Measurements from ENCODE around the gene TMEM256.

TMEM256 gene

DNA sequence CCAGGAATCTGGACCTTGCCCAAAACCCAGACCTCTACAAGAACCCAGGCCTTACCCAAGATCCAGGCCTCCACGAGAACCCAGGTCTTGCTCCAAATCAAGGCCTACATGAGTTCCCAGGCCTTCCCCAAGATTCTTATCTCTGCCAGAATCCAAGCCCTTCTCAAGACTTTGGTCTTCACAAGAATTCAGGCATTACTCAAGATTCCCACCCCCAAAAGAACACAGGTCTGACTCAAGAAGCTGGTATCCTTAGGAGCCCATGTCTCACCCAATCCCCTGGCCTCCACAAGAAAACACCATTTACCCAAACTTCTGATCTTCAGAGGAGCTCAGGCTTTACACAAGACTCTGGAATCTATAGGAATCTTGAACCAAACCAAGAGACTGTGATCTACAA, 27.3 kb upstream of the TMEM256 start:
- H3K36me3 ChIP-seq (ENCODE audit: insufficient read depth): no peaks in the 10 kb centered on the region
- no peak overlapping the region for H3K4me2 ChIP-seq
- H3K9ac ChIP-seq: no peak overlapping the region
- H3K4me3 ChIP-seq (IDR thresholded peaks at IDR 0.05; ENCODE audit: insufficient read depth, low read depth, low read length): no peak overlapping the region
- H3K27me3 ChIP-seq (ENCODE audit: insufficient read depth, low read depth): no peaks in the 10 kb centered on the region
- no peaks in the 10 kb centered on the region for H4K20me1 ChIP-seq (ENCODE audit: insufficient read depth)
- TF ChIP-seq, protein P1, sequence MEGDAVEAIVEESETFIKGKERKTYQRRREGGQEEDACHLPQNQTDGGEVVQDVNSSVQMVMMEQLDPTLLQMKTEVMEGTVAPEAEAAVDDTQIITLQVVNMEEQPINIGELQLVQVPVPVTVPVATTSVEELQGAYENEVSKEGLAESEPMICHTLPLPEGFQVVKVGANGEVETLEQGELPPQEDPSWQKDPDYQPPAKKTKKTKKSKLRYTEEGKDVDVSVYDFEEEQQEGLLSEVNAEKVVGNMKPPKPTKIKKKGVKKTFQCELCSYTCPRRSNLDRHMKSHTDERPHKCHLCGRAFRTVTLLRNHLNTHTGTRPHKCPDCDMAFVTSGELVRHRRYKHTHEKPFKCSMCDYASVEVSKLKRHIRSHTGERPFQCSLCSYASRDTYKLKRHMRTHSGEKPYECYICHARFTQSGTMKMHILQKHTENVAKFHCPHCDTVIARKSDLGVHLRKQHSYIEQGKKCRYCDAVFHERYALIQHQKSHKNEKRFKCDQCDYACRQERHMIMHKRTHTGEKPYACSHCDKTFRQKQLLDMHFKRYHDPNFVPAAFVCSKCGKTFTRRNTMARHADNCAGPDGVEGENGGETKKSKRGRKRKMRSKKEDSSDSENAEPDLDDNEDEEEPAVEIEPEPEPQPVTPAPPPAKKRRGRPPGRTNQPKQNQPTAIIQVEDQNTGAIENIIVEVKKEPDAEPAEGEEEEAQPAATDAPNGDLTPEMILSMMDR (conservative IDR thresholded peaks at IDR 0.05; ENCODE audit: low read depth, low read length): no peak
- H3K4me1 ChIP-seq (ENCODE audit: low read depth, poor library complexity, severe bottlenecking): no peaks in the 10 kb centered on the region
- H3K79me2 ChIP-seq (ENCODE audit: insufficient read depth, low read depth): no peaks in the 10 kb centered on the region
- H3K27ac ChIP-seq: no peak overlapping the region
- no peak overlapping the region for H2AFZ ChIP-seq (ENCODE audit: low read depth)

DNA sequence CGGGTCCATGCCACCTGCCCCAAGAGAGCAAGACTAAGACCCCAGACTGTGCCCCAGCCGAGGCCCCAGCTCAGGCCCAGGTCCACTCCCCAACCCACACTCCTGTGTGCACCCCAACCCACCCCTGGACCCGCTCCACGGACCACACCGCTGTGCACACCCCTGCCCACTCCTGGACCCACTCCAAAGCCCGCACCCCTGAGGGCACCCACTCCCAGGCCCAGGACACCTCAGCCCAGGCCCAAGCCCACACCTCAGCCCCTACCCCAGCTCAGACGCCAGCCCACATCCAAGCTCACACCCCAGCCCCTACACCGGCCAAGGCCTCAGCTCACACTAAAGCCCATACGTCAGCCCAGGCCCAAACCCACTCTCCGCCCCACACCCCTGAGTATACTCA, 25.8 kb upstream of the TMEM256 start:
- no peaks in the 10 kb centered on the region for H3K36me3 ChIP-seq (ENCODE audit: insufficient read depth)
- TF ChIP-seq, protein P1 (conservative IDR thresholded peaks at IDR 0.05; ENCODE audit: low read depth, low read length): no peak
- no peak overlapping the region for H3K9ac ChIP-seq
- no peak overlapping the region for H2AFZ ChIP-seq (ENCODE audit: low read depth)
- no peak overlapping the region for H3K4me3 ChIP-seq (IDR thresholded peaks at IDR 0.05; ENCODE audit: insufficient read depth, low read depth, low read length)
- no peaks in the 10 kb centered on the region for H3K4me1 ChIP-seq (ENCODE audit: low read depth, poor library complexity, severe bottlenecking)
- H3K79me2 ChIP-seq (ENCODE audit: insufficient read depth, low read depth): no peaks in the 10 kb centered on the region
- no peaks in the 10 kb centered on the region for H4K20me1 ChIP-seq (ENCODE audit: insufficient read depth)
- no peak overlapping the region for H3K27ac ChIP-seq
- no peaks in the 10 kb centered on the region for H3K27me3 ChIP-seq (ENCODE audit: insufficient read depth, low read depth)
- no peak overlapping the region for H3K4me2 ChIP-seq

DNA sequence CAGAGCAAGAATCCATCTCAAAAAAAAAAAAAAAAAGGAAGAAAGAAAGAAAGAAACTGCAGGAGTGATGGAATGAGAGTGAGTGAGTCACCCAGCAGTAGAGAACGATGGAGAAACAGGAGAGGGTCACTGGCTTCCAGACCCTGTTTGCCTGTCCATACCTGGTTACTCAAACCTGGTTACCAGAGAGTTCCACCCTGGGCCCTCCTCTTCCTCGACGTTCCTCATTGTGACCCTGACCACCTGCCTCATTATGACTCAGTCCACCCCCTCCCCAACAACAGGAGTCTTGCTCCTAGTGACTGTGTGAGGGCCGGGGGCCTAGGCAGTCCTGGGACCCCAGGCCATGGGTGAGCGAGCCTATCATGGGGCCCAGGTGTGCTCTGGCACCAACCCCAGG, 24.7 kb upstream of the TMEM256 start, which contains the start of gene SPEM3:
Gene SPEM3, plus strand, starts transcription at position 301 of the 400 bp plus-strand sequence. Its CDS starts 46 bp downstream, at position 347.
- Histone ChIP-seq H3K27me3 (ENCODE audit: insufficient read depth, low read depth) (no peaks in the 10 kb centered on the region), H3K4me1 (ENCODE audit: low read depth, poor library complexity, severe bottlenecking) (no peaks in the 10 kb centered on the region), H3K36me3 (ENCODE audit: insufficient read depth) (no peaks in the 10 kb centered on the region), H4K20me1 (ENCODE audit: insufficient read depth) (no peaks in the 10 kb centered on the region), H3K4me2 (no peak within 1 kb of the TSS), H2AFZ (ENCODE audit: low read depth) (no peak within 1 kb of the TSS), H3K9ac (no peak within 1 kb of the TSS), H3K79me2 (ENCODE audit: insufficient read depth, low read depth) (no peaks in the 10 kb centered on the region), H3K27ac (no peak within 1 kb of the TSS), H3K4me3 (IDR thresholded peaks at IDR 0.05; ENCODE audit: insufficient read depth, low read depth, low read length) (no peak within 1 kb of the TSS)
- TF ChIP-seq, protein P1 (conservative IDR thresholded peaks at IDR 0.05; ENCODE audit: low read depth, low read length): no peak

DNA sequence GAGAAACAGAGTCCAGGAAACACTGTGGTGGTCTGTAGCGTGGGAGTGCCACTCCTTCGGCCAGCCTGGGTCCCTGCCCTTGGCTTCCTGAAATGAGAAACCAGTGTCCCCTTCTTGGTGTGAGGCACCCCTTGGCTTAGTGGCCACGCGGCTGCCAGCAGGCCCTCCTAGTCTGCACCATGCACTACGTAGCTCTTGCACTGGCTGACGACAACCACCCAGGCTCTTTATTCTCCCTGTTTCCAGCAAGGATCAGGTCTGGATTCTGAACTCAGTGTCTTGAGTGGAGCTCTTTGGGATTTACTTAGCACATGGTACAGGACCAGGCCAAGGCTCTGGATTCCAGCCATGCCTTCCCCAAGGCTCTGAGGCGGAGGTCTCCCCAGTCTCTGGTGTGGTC, 23.7 kb upstream of the TMEM256 start:
- Histone ChIP-seq H4K20me1 (ENCODE audit: insufficient read depth) (no peaks in the 10 kb centered on the region), H2AFZ (ENCODE audit: low read depth) (no peak overlapping the region), H3K27me3 (ENCODE audit: insufficient read depth, low read depth) (no peaks in the 10 kb centered on the region), H3K4me2 (no peak overlapping the region), H3K79me2 (ENCODE audit: insufficient read depth, low read depth) (no peaks in the 10 kb centered on the region), H3K36me3 (ENCODE audit: insufficient read depth) (no peaks in the 10 kb centered on the region), H3K27ac (no peak overlapping the region), H3K9ac (no peak overlapping the region), H3K4me1 (ENCODE audit: low read depth, poor library complexity, severe bottlenecking) (no peaks in the 10 kb centered on the region), H3K4me3 (IDR thresholded peaks at IDR 0.05; ENCODE audit: insufficient read depth, low read depth, low read length) (no peak overlapping the region)
- TF ChIP-seq, protein P1 (conservative IDR thresholded peaks at IDR 0.05; ENCODE audit: low read depth, low read length): no peak

Data from KMS-11 (cell line).